Right lobe of liver (tissue), 6 donors: ENCODE results near the gene SCN8A. TPM values are rescaled to one million over a fixed set of nuclear protein-coding genes. Genes with fewer than 3 reads are reported as not detected.

Experiments used
- ATAC-seq, 4 donors: fragments of 200-7000 bp; cut with Tn5 transposase; one replicate each; pipeline ENCODE4 v1.9.1; 2020; ENCODE audit warnings: mild to moderate bottlenecking in 4 of 4, moderate library complexity in 4 of 4
- DNase-seq, 3 donors: peaks; one replicate each; pipeline ENCODE4 v3.0.0-alpha.2; 2020
- H3K27ac ChIP-seq, 3 donors: fragments of 200-600 bp; one replicate each; pipeline ENCODE4 v1.8.0; 2022
- H3K27me3 ChIP-seq, 2 donors: fragments of 200-600 bp; one replicate each; pipeline ENCODE4 v1.8.0; 2022
- H3K36me3 ChIP-seq, 4 donors: fragments of 200-600 bp; sonication (generic) in 1 of 4; one replicate each; pipeline versions ENCODE4 v1.5.1 to v1.8.0; 2017 to 2022; ENCODE audit warnings: control low read depth in 1 of 4
- H3K4me1 ChIP-seq, 4 donors: fragments of 200-600 bp; sonication (generic) in 1 of 4; one replicate each; pipeline versions ENCODE4 v1.5.1 to v1.8.0; 2017 to 2022; ENCODE audit warnings: control low read depth in 1 of 4
- H3K4me3 ChIP-seq, 3 donors: fragments of 200-600 bp; one replicate each; pipeline ENCODE4 v1.8.0; 2022
- H3K9me3 ChIP-seq, 4 donors: fragments of 200-600 bp; sonication (generic) in 1 of 4; one replicate each; pipeline versions ENCODE4 v1.5.1 to v1.8.0; 2017 to 2022; ENCODE audit warnings: control low read depth in 1 of 4
- CTCF ChIP-seq, 4 donors: fragments of 200-600 bp in 3 of 4; fragments of 450-650 bp in 1 of 4; IDR thresholded peaks; one replicate each; pipeline versions ENCODE4 v1.5.1 to v1.8.0; 2016 to 2022; ENCODE audit warnings: antibody characterized with exemption in 4 of 4, mild to moderate bottlenecking in 2 of 4
- POLR2A ChIP-seq: fragments of 450-650 bp; IDR thresholded peaks from one replicate; pipeline ENCODE4 v1.6.1; 2017; ENCODE audit warnings: antibody characterized with exemption, mild to moderate bottlenecking
- WGBS: methylation state at CpG from one replicate; pipeline ENCODE4 v1.1.6; 2018; ENCODE audit warnings: low coverage, low lambda C conversion rate; ENCODE audit not compliant: insufficient coverage; ENCODE audit errors: missing lambda C conversion rate; 5-methylcytosine and 5-hydroxymethylcytosine counted together
- intact Hi-C, 2 donors: fragments of 100-400 bp; cut with DNase I; formaldehyde crosslinking; loops; one replicate each; pipeline versions ENCODE4 v1.11.2 to v1.14.1; 2022
- long read RNA-seq: library from polyadenylated mRNA; unstranded; transcript quantifications from one replicate; pipeline ENCODE4 v2.0.0, GENCODE V29; 2019
- total RNA-seq, 6 experiments: library from RNA; depleted of rRNA in 2 of 6; stranded (reverse); fragments of >200 nt in 2 of 6; fragmentation: NEBNext Ultra II Directional in 3 of 6; extraction: Animal tissue kit (Norgen Biotek cat#: 25700) in 3 of 6; gene quantifications; one replicate each; pipeline versions ENCODE4 v1.1.0 to v1.2.4, GENCODE V29; 2016 to 2023
- donor health status: DM: no; HTN: yes; CAD: no.
- donor health status: DM: no; HTN: no; CAD: no.
- donor health status: DM: no; HTN: no; CAD: no.
- donor health status: DM: no; HTN: yes; CAD: no.
- donor health status: DM: no; HTN: yes; CAD: no.

Gene SCN8A
- total RNA-seq = 1 to 10 TPM; 1.7 to 5.6 (median 3.7) TPM
- long read RNA-seq = 0 reads

DNA sequence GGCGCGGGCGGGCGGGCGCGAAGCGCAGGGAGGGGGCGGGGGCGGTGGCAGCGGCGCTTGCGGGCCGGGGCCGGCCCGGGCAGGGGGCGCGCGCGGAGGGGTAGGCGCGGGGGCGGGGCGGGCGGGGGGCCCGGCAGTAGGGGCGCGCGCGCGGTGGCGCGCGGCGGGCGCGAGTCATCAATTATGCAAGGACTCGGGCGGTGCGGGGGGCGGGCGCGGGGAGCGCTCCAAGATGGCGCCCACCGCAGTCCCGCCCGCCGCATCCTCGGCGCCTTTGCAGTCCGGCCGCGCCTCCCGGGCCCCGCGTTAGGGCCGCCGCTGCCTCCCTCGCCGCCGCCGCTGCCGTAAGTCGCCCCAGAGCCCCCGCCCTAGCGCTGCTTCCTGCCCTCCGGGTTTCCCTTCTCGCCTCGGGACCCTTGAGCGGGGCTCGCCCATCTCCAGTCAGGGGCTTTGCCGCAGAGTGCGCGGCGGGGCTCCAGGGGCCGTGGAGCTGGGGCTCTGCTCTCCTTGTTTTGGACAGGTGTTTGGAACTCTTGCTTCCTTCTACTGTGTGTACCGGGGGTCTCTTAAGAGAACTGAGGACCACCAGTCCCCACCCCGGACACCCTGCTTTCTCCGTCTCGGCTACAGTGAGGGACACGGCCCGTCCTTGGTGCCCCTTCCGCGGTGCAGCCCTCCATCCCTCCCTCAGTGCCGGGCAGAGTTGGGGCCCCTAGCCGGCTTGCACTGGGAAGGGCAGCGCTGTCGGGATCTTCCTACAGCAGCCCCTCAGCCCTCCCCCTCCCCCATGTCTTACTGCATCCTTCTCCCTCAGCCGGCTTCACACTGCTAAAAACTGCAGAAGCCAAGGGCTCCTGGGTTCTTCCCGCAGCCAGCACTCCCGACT, at the start of gene SCN8A:
TSS of gene SCN8A (plus strand) at position 218 of the 886 bp plus-strand sequence. CDS start 71,585 bp downstream, outside the sequence.
- no peaks in the 10 kb centered on the region for H3K36me3 ChIP-seq
- peak in 2 of 3 donors; percentile 51 to 52 for DNase-seq
- intact Hi-C loops = no loop called here
- no peaks in the 10 kb centered on the region for H3K27me3 ChIP-seq
- WGBS = 0% methylated on average over 5 of the region's 91 CpGs
- H3K4me3 ChIP-seq = peak within 1 kb of the TSS; percentile 56 to 69 (median 63)
- TF ChIP-seq CTCF (IDR thresholded peaks at IDR 0.05) (no peak), POLR2A (no peak)
- ATAC-seq = peak; percentile 51 to 71 (median 70)
- peaks cover 0 to 4% (median 0%) of the 10 kb centered on the region in 4 donors for H3K4me1 ChIP-seq
- H3K9me3 ChIP-seq = no peaks in the 10 kb centered on the region
- no peak within 1 kb of the TSS for H3K27ac ChIP-seq

DNA sequence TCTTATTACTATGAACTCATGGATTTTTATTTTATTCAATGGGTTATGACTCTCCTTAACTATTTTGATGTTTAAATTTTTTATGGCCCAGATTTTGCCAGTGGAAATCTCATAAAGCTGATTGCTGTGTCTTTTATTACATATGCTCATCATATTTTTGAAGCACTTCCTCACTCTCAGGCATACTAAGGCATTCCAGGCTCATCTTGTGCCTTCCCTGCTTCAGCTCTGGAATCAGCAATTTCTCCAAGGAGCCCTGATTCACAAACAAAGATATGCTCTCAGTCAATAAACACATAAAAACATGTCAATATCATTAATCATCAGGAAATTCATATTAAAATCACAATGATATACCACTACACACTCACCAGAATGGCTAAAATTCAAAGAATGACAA, 44.9 kb upstream of the SCN8A start:
- DNase-seq (no peak), ATAC-seq (no peak)
- H3K9me3 ChIP-seq = no peaks in the 10 kb centered on the region

GRCh38 chr12:51547606-51548005, 43.4 kb upstream of the SCN8A start:
- H3K4me1 ChIP-seq = no peaks in the 10 kb centered on the region
- 77% methylated on average over 4 of the region's 6 CpGs for WGBS
- TF ChIP-seq POLR2A = no peak
- no peak for TF ChIP-seq CTCF (IDR thresholded peaks at IDR 0.05)
- H3K36me3 ChIP-seq = no peaks in the 10 kb centered on the region
- H3K27ac ChIP-seq = no peak overlapping the region
- no peaks in the 10 kb centered on the region for H3K27me3 ChIP-seq
- ATAC-seq (no peak), DNase-seq (no peak)
- intact Hi-C loops = no loop called here
- no peaks in the 10 kb centered on the region for H3K9me3 ChIP-seq
- no peak overlapping the region for H3K4me3 ChIP-seq

More for the DNA sequence above, 44.9 kb upstream of the SCN8A start:
- Histone ChIP-seq H3K4me3 (no peak overlapping the region), H3K27me3 (no peaks in the 10 kb centered on the region), H3K27ac (no peak overlapping the region), H3K36me3 (no peaks in the 10 kb centered on the region), H3K4me1 (no peaks in the 10 kb centered on the region)
- intact Hi-C loops = no loop called here
- TF ChIP-seq POLR2A = no peak
- TF ChIP-seq CTCF (IDR thresholded peaks at IDR 0.05) = no peak

DNA sequence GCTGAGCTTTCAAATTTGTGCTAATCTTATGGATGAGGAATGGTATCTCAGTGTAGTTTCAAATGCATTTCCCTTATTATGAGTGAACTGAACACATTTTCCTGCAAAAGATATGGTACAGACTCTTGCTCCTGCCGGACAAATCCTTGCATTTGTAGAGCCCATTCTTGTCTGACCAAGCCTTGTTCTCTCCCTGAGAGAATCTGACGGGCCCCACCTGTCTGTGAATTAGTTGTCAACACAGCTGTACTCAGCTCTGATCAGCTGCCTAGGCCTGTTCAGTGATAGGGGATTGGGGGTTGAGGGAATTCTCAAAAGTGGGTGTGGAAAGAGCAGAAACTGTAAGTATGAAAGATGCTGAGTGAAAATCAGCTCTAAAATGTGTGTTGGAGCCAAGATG, 42.8 kb upstream of the SCN8A start:
- Histone ChIP-seq H3K36me3 (no peaks in the 10 kb centered on the region), H3K4me1 (no peaks in the 10 kb centered on the region), H3K4me3 (no peak overlapping the region), H3K27me3 (no peaks in the 10 kb centered on the region), H3K9me3 (no peaks in the 10 kb centered on the region), H3K27ac (no peak overlapping the region)
- no peak for DNase-seq
- WGBS = 63% methylated on average over 2 of the region's 2 CpGs
- intact Hi-C loops = no loop called here
- no peak for ATAC-seq
- no peak for TF ChIP-seq CTCF (IDR thresholded peaks at IDR 0.05)
- TF ChIP-seq POLR2A = no peak
